Activated T-helper 9 cell treated with anti-CD3 and anti-CD28 coated beads, Interleukin-2, amount 50 U/mL, for 16 hours (primary cell): ENCODE measurements around the gene SUPT3H.
"Not testable (repeated sequence)": the region's sequence is repeated elsewhere in the genome, so short reads cannot be mapped to it uniquely, and the experiment has no call there.

Experiments
- DNase-seq: peaks from one replicate; pipeline ENCODE4 v3.0.0-alpha.2; 2020; ENCODE audit warnings: low read depth

Gene SUPT3H

DNA sequence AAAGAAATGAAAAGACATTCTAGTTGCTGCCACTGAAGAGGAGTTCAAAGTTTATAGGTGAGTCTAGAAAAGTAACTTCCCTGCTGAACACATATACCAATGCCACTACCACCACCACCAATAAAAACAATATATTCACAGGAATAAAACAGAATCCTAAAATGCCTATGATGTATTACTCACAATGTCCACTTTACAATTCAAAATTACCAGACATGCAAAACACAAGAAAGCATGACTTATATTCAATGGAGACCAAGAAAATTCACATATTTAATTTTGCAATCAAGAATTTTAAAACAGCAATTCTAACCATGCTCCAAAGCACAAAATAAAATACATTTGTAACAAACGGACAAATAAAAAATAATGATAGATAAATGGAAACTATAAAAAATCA, 434.9 kb downstream of the SUPT3H start:
- DNase-seq = no peak

DNA sequence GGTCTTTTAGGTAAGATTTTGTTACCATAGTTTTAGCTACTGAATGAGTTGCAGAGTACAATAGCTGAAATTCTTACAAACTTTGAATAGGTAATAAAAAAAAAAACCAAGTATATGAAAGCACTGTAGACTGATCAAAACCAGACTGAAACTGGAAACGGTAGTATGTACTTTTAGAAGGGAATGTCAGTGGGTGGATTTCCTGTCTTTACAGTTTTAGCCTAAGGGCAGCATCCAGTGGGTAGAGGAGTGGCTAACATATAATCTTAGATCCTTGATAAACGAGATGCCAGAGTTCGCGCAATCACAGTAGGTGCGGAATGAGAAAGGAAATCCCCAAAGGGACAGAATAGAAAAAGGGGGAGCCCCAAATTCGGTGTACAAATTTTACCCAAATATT, 435.5 kb downstream of the SUPT3H start:
- DNase-seq = no peak

GRCh38 chr6:44940367-44940766, 437.4 kb downstream of the SUPT3H start:
- DNase-seq = no peak

DNA sequence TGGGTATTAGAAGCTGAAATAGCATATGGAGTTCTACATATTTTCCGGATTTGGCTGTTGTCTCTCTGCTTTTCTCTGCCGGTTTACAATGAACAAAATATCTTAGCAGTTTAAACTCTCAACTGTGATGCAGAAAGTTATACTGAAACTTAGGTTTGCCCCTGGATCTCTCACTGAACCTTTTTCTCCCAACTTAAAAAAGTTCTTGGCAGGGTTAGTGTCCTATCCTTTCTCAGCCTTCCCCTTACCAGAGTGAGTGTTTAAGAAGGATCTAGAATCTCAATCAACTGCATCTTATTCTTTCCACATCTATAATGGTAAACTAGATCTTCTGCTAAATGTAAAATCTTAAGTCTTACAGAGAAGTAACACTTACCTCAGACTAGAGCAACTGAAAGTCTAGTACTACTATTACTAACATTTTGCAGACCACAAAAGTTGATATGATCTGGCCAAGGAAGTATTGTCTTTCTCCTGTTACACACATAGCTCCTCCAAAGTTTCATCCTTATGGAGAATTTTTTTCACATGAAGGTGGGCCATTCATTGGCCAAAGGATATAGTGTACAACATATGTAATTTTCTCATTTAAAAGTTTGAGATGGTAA, 441.9 kb downstream of the SUPT3H start:
- no peak for DNase-seq

- no peak for DNase-seq
Observed at GRCh38 chr6:44933108-44933507, 444.6 kb downstream of the SUPT3H start.

DNA sequence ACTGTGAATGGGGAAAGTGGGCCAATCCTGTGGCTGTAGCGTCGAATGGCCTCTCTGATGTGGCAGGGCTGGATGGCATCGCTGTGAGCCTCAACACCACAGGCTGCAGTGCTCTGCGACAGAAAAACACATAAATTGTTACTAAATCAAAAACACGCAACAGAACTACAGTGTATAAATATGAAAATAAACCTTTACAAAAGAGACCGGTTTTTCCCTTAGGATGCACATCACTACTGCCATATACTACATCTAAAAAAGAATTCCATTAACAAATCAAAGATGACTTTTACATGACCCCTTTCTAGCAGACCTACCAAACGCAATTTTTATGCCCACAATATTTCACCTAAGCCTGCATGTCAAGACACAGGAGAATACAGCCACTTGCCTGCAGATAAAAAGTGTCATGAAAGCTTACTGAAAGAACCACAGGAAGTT, 445.1 kb downstream of the SUPT3H start:
- peak; percentile 6 for DNase-seq

DNA sequence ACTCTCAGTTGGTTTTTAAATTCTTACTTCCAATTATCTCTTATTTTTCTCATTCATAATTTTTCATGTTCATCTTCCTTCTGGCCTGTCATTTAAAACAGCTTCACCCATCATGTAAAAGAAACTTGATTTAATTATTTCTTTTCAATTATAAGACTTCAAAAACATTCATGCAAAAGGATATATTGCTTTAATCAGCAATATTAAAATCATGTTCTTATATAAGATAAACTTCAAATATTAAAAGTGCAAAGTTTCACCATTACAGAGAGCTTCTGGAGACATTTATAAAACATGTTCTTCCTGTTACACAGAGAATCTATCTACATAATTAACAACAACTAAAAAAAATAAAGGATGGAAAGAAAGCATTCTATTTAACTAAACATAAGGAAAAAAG, 446.3 kb downstream of the SUPT3H start:
- no peak for DNase-seq

- DNase-seq = no peak
Observed at GRCh38 chr6:44926556-44926955, 451.2 kb downstream of the SUPT3H start.

DNA sequence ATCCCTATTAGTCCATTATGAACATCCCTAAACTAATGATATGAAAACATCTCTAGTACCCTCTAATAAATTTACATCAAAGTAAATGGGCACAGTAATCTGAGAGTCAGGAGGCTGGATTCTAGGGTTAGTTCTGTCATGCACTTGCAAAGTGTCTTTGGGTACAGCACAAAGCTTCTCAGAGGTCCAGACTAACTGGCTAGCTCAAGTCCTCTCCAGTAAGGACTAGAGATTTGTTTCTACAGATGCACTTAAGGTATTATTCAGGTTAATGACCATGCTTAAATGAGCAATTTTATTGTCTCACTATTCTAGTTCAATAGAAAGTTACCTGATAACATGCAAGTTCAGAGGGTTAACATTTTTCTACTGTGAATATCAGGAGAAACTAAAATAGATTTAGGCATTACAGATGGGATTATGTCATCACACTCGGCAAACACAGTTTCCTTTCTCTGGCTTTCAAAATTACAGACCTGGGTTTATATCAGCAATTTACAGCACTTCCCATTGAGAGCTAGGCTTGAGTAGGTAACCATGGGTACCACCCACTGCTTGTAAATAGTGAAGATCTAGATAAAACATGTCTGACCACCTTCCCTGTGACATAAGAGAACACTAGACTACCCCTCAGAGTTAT, 452.5 kb downstream of the SUPT3H start:
- DNase-seq = no peak

GRCh38 chr6:44923444-44923843, 454.3 kb downstream of the SUPT3H start:
- DNase-seq = no peak

GRCh38 chr6:44921798-44922197, 455.9 kb downstream of the SUPT3H start:
- DNase-seq = no peak

- no peak for DNase-seq
Observed at GRCh38 chr6:44920952-44921491, 456.7 kb downstream of the SUPT3H start.

DNA sequence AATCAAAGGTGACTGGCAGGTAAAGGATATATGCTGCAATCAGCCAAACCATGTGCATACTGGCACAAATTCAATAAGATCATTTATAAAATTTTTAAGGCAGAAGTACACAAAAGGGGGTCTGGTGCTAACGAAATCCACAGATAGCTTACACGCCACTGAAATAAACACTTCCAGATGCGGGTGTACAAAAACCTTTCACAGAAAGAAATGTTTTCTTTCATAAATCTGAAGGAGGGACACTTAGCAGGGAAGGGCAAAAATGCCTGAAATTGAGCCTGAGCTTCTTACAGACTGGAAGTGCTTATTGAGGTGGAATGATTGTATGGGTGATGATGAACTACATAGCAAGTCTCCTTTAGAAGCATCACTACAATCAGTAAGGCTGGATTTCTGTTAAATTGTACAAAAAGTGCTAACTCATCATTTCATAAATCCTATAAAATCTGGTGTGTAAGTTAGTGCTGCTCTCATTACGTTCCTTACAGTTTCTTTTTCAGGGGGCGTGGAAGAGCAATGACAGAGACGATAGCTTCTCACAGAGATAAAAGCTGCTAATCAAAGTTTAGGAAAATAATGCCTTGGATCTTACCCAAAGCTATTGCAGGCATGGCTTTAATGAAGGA, 458.9 kb downstream of the SUPT3H start:
- DNase-seq = no peak

DNA sequence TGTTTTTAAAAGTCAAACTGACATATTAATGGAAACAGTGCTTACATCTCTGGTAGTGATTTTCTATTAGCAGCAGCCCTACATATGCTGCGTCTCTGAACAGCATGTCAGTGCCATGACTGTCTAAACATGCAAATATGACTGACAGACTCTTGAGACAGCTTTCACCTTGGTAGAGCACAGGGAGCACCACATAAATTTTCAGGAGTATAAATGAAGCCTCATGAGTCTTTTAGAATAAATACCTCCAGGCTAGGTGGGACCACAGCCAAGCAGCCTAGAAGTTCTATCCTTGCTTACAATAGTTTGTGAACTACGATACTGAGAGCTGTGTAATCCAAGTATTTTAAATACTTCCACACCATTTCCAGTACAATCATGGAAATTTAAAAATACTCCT, 460.3 kb downstream of the SUPT3H start:
- DNase-seq = no peak

DNA sequence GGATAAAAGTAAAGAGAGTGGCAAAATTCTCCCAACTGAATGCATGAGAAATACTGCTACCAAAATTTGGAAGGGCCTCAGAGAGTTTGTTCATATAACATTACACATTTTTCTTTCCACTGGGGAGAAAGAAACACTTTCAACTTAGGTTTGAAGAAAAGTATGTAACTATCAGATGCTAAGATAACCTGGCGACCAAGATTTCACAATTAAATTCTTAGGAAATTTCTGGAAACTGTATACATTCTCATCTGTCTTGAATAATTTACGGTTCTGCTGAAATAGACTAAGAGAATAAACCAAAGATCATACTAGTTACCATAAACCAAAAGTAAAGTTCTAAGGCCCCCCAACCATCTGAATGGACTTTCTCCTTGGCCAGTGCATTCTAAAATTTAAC, 462.6 kb downstream of the SUPT3H start:
- DNase-seq = no peak

DNA sequence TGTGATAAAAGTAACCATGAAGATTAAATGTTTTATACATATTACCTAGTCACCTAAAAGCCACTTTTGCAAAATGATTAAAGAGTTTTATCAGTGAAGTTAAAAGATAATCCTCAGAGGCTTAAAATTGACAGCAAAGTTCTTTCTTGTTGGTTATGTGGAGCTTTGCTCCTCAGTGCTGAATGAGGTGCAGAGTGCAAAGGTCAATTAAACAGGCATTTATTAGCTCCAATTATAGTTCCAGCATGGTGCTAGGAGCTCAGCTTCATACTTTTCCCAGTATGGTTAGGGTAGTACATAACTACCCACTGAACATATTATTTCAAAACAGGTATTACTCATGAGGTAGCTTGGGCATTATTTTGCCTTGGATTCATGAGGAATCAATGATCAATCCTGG, 463.6 kb downstream of the SUPT3H start:
- DNase-seq = no peak

GRCh38 chr6:44906761-44907160, 471.0 kb downstream of the SUPT3H start:
- DNase-seq = no peak

GRCh38 chr6:44900358-44900757, 477.4 kb downstream of the SUPT3H start:
- DNase-seq = not testable (repeated sequence)

DNA sequence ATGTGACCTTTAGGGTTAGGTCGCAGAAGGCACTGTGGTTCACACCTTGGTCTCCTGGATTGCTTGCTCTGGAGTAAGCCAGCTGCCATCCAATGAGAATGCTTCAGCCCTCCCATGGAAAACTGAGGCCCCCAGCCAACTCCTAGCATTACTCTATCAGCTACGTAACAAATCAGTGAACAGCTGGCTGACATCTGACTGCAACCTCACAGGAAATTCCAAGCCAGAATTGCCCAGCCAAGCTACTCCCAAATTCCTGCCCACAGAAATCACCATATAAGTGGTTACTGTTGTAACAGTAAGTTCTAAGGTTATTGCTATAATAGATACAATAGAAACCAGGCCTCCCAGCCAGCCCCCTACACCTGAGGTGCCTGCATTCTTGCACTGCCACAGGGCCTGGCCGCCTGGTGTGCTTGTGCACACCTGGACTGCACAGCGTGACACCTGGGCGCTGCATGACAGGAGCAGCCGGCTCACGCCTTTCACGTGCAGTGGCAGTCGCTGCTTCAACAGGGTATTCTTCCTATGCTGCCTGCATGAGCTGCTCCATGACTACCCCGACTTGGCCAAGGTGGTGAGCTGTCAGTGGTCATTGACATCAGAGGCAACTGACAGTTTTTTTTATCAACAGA, 479.3 kb downstream of the SUPT3H start:
- no peak for DNase-seq

GRCh38 chr6:44897316-44897715, 480.4 kb downstream of the SUPT3H start:
- DNase-seq = no peak

- DNase-seq = no peak
Observed at GRCh38 chr6:44896701-44897100, 481.0 kb downstream of the SUPT3H start.

GRCh38 chr6:44892579-44892978, 485.2 kb downstream of the SUPT3H start:
- no peak for DNase-seq

GRCh38 chr6:44879071-44879470, 498.7 kb downstream of the SUPT3H start:
- not testable (repeated sequence) for DNase-seq
